GM12891 (cell line): ENCODE data around the gene INTS7.

Source experiments
- PAX5 ChIP-seq: IDR thresholded peaks from 2 replicates; pipeline ENCODE4 v1.6.1; 2011; ENCODE audit warnings: low read length, moderate library complexity, mild to moderate bottlenecking; ENCODE audit not compliant: insufficient read depth, severe bottlenecking
- POLR2A ChIP-seq: IDR thresholded peaks from 2 replicates; pipeline ENCODE4 v1.6.1; 2011; ENCODE audit warnings: low read depth, low read length, control low read depth
- POLR2AphosphoS5 ChIP-seq: IDR thresholded peaks from 2 replicates; pipeline ENCODE4 v1.6.1; 2011; ENCODE audit warnings: low read depth, low read length, control low read depth
- POU2F2 ChIP-seq: IDR thresholded peaks from 2 replicates; pipeline ENCODE4 v1.6.1; 2011; ENCODE audit warnings: low read depth, mild to moderate bottlenecking, control low read depth, low read length, moderate library complexity
- TAF1 ChIP-seq: IDR thresholded peaks from 2 replicates; pipeline ENCODE4 v1.6.1; 2011; ENCODE audit warnings: low read depth, low read length, control low read depth

DNA sequence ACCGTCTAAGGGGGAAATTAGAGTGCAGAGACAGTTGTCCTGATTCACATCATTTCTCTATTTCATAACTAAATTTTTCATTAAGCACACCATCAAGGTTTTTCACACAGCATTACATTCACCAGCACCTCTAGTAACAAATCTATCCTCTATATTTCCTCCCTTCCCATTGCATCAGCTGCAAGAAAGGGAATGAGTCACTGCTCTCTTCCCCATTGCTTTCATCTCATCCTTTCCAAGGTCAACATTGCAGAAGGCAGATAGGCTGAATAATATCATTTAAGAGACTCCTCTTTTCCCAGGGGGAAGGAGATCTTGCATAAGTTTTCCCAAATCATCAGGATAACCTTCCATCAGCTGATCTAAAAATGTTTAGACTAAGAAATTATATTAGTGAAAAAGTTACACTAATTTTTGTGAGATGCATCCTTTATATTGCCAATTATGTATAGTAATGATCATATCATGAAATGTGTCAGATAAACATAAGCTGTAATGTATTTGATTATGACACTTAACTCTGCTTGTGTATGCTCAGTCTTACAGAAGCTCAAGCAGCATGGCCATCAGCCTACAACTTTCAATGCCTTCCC is 4.3 kb downstream of the INTS7 start:
- no peak for TF ChIP-seq POLR2A
- no peak for TF ChIP-seq TAF1
- no peak for TF ChIP-seq PAX5
- TF ChIP-seq POLR2AphosphoS5: no peak
- no peak for TF ChIP-seq POU2F2
